IPS-15b (cell line): ENCODE measurements around the gene MIB1.
"Not testable (repeated sequence)": the region's sequence is repeated elsewhere in the genome, so short reads cannot be mapped to it uniquely, and the experiment has no call there.

Source experiments
- H3K27me3 ChIP-seq: one replicate; pipeline ENCODE4 v1.6.1; 2013; ENCODE audit warnings: low read length; ENCODE audit not compliant: control insufficient read depth, insufficient read depth
- H3K36me3 ChIP-seq: one replicate; pipeline ENCODE4 v1.6.1; 2013; ENCODE audit warnings: low read length; ENCODE audit not compliant: control insufficient read depth, insufficient read depth
- H3K4me1 ChIP-seq: one replicate; pipeline ENCODE4 v1.6.1; 2013; ENCODE audit warnings: mild to moderate bottlenecking, low read length; ENCODE audit not compliant: control insufficient read depth, insufficient read depth
- H3K4me3 ChIP-seq: one replicate; pipeline ENCODE4 v1.5.1; 2013; ENCODE audit warnings: low read depth, low read length
- H3K9ac ChIP-seq: one replicate; pipeline ENCODE4 v1.6.1; 2013; ENCODE audit warnings: low read depth, mild to moderate bottlenecking, low read length
- H3K9me3 ChIP-seq: one replicate; pipeline ENCODE4 v1.6.1; 2013; ENCODE audit warnings: mild to moderate bottlenecking, low read length; ENCODE audit not compliant: control insufficient read depth, insufficient read depth

Gene MIB1

DNA sequence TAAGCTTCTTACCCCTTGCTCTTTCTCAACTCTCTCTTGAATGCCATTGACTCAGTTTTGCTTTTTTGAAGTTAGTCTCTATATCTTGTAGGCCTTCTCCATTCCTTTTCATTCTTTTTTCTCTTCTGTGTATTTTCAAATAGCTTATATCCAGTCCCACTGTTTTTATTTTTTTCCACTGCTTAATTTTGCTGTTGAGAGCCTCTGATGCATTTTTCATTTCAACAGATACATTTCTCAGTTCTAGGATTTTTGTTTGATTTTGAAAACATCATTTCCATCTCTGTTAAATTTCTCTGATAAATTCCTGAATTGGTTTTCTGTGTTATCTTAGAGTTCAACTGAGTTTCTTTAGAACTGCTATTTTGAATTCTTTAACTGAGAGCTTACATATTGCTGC lies 45.9 kb downstream of the MIB1 start:
- Histone ChIP-seq H3K4me1 (no peaks in the 10 kb centered on the region), H3K9ac (no peak overlapping the region), H3K36me3 (no peaks in the 10 kb centered on the region), H3K27me3 (no peaks in the 10 kb centered on the region), H3K4me3 (no peak overlapping the region), H3K9me3 (no peaks in the 10 kb centered on the region)

- not testable (repeated sequence) for H3K9ac ChIP-seq, H3K27me3 ChIP-seq, H3K4me1 ChIP-seq, H3K4me3 ChIP-seq, H3K9me3 ChIP-seq, H3K36me3 ChIP-seq
Observed at GRCh38 chr18:21796089-21796488, 55.5 kb downstream of the MIB1 start.

DNA sequence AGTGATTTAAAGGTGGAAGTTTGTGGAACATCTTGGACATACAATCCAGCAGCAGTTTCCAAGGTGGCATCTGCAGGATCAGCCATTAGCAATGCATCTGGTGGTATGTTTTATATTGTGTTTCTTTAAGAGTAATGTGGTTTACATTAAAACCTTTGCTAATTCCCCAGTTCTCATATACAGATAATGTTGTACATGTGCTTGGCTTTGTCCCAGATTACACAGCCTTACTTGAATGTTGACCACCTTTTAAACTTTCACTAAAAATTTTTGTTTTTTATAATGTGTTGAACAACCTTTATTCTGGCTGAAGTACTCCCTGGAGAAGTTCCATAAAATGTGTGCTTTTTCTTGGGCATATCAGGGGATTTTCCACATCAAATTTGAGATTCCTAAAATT lies 57.5 kb downstream of the MIB1 start:
- no peak overlapping the region for H3K9ac ChIP-seq
- no peaks in the 10 kb centered on the region for H3K36me3 ChIP-seq
- no peaks in the 10 kb centered on the region for H3K9me3 ChIP-seq
- H3K4me1 ChIP-seq, result no peaks in the 10 kb centered on the region
- no peaks in the 10 kb centered on the region for H3K27me3 ChIP-seq
- H3K4me3 ChIP-seq, result no peak overlapping the region

DNA sequence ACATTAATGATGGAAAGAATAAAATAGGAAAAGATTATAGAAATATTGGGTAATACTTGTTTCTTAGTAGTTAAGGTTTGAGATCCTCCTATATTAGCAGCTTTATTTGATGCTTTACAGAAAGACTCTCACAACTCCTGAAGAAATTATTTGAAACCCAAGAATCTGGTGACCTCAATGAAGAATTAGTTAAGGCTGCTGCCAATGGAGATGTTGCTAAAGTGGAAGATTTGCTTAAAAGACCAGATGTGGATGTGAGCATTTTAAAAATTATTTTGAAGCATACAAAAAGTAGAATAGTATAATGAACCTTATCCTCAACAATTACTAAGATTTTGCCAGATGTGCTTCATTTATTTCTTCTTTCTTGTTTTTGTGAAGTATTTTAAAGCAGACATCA lies 59.1 kb downstream of the MIB1 start:
- Histone ChIP-seq H3K9me3 (no peaks in the 10 kb centered on the region), H3K4me1 (no peaks in the 10 kb centered on the region), H3K27me3 (no peaks in the 10 kb centered on the region), H3K36me3 (no peaks in the 10 kb centered on the region), H3K4me3 (no peak overlapping the region), H3K9ac (no peak overlapping the region)

DNA sequence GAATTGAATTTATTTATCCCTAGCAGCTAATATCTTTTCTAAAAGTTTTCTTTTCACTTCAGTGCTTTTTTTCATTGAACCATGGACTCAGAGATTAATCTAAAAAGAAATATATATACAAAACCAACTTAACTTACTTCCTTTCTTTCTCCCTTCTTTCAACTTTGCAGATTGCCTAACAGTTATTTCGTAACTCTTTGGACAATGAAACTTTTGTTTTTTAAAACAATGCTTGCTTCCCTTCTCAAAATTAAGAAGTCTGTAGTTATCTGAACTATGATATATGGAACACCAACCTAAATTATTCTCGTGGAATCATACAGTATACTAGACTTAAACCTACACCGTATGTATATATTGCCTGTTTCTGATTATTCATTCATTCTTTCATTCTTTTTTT lies 62.9 kb downstream of the MIB1 start:
- Histone ChIP-seq H3K9me3 (no peaks in the 10 kb centered on the region), H3K9ac (no peak overlapping the region), H3K4me1 (no peaks in the 10 kb centered on the region), H3K27me3 (no peaks in the 10 kb centered on the region), H3K36me3 (no peaks in the 10 kb centered on the region), H3K4me3 (no peak overlapping the region)

DNA sequence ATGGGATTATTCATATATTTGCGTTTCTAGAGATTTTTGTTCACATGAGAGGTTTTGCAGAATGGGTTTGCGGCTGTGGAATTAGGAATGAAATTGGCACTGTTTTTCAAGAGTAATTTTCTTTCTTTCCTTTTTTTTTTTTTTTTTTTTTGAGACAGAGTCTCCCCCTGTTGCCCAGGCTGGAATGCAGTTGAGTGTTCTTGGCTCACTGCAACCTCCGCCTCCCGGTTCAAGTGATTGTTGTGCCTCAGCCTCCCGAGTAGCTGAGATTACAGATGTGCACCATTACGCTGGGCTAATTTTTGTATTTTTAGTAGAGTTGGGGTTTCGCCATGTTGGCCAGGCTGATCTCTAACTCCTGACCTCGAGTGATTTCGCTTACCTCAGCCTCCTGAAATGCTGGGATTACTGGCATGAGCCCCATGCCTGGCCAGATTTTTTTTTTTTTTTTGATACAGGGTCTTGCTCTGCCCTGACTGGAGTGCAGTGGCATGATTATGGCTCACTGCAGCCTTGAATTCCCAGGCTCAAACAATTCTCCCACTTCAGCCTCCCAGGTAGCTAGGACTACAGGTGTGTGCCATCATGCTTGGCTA lies 65.3 kb downstream of the MIB1 start:
- Histone ChIP-seq H3K27me3 (no peaks in the 10 kb centered on the region), H3K36me3 (no peaks in the 10 kb centered on the region), H3K9me3 (no peaks in the 10 kb centered on the region), H3K4me1 (no peaks in the 10 kb centered on the region), H3K9ac (no peak overlapping the region), H3K4me3 (no peak overlapping the region)

DNA sequence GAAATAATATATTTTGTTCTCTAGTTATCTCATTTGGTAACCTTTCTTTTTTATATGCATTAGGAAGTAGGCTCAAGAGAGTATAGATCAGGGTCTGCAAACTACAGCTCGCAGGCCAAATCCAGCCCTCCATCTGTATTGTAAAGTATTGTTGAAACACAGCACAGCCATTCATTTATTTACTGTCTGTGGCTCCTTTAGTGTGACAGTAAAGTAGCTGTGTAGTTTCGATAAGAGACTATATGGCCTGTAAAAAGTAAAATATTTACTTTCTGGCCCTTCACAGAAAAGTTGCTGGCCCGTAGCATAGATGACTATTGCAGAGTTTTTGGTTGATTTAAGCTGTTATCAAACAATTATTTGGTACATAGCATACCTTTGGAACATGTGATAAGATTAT lies 67.6 kb downstream of the MIB1 start:
- no peaks in the 10 kb centered on the region for H3K4me1 ChIP-seq
- no peak overlapping the region for H3K4me3 ChIP-seq
- no peaks in the 10 kb centered on the region for H3K27me3 ChIP-seq
- no peaks in the 10 kb centered on the region for H3K36me3 ChIP-seq
- no peak overlapping the region for H3K9ac ChIP-seq
- no peaks in the 10 kb centered on the region for H3K9me3 ChIP-seq

DNA sequence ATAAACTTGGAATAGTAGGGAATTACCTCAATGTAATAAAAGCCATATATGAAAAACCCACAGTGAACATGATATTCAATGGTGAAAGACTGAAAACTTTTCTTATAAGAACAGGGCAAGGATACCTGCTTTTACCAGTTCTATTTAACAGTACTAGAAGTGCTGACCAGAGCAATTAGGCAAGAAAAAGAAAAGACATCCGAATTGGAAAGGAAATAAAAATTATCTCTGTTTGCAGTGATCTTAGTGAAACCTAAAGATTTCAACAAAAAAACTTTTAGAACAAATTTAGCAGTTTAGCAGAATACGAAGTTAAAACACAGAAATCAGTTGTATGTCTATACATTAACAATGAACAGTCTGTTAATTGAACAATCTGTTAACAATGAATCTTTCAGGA lies 69.1 kb downstream of the MIB1 start:
- Histone ChIP-seq H3K9me3 (no peaks in the 10 kb centered on the region), H3K36me3 (no peaks in the 10 kb centered on the region), H3K9ac (no peak overlapping the region), H3K4me1 (no peaks in the 10 kb centered on the region), H3K27me3 (no peaks in the 10 kb centered on the region), H3K4me3 (no peak overlapping the region)

- no peaks in the 10 kb centered on the region for H3K4me1 ChIP-seq
- H3K9ac ChIP-seq, result no peak overlapping the region
- H3K4me3 ChIP-seq, result no peak overlapping the region
- no peaks in the 10 kb centered on the region for H3K9me3 ChIP-seq
- H3K36me3 ChIP-seq, result no peaks in the 10 kb centered on the region
- no peaks in the 10 kb centered on the region for H3K27me3 ChIP-seq
Observed at GRCh38 chr18:21815101-21815500, 74.5 kb downstream of the MIB1 start.

- H3K36me3 ChIP-seq, result no peaks in the 10 kb centered on the region
- no peaks in the 10 kb centered on the region for H3K9me3 ChIP-seq
- no peak overlapping the region for H3K4me3 ChIP-seq
- H3K9ac ChIP-seq, result no peak overlapping the region
- no peaks in the 10 kb centered on the region for H3K27me3 ChIP-seq
- no peaks in the 10 kb centered on the region for H3K4me1 ChIP-seq
Observed at GRCh38 chr18:21820033-21820810, 79.6 kb downstream of the MIB1 start.

DNA sequence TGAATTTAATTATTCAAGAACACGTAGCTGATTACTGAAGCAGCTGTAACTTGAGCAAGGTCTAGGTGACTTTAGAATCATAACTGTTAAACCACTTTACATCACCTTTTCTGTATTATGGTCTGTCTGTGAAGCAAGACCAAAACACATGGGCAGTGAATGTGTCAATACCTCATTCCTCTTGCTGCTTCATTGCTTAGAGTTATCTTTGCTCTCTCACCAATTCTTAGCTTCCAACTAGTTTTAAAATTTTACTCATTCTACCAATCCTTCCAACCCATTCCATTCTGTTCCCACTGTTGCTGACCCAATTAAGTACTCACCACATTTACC lies 80.2 kb downstream of the MIB1 start:
- Histone ChIP-seq H3K9ac (no peak overlapping the region), H3K27me3 (no peaks in the 10 kb centered on the region), H3K36me3 (no peaks in the 10 kb centered on the region), H3K4me3 (no peak overlapping the region), H3K9me3 (no peaks in the 10 kb centered on the region), H3K4me1 (no peaks in the 10 kb centered on the region)

- Histone ChIP-seq H3K36me3 (no peaks in the 10 kb centered on the region), H3K27me3 (no peaks in the 10 kb centered on the region), H3K4me1 (no peaks in the 10 kb centered on the region), H3K4me3 (no peak overlapping the region), H3K9me3 (no peaks in the 10 kb centered on the region), H3K9ac (no peak overlapping the region)
Observed at GRCh38 chr18:21823848-21824247, 83.3 kb downstream of the MIB1 start.
